ENCODE results near the gene VCP.

The VCP gene

DNA sequence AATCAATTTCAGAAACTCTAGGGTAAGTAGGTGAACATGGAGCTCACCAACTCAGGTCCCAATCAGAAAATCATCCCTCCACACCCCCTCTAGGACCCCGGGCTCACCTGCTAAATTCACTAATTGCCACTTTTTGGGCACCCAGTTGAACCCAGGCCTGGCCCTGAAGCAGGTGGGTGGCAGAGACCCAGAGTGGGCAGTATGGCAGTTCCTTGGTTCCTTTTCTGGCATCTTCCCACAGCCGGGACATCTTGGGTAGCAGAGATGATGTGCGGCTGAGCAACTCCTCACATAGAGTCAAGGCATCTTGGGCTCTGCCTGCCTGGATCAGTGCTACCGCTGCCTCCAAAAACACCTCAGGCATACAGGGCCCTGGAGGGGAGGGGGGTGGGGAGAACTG, 2.9 kb upstream of the VCP start:
- Histone ChIP-seq H3K9me3 (ENCODE audit: low read depth, low read length) (no peaks in the 10 kb centered on the region), H3K36me3 (ENCODE audit: insufficient read depth, low read length) (peaks cover 41% of the 10 kb centered on the region), H3K27ac (no peak overlapping the region), H3K4me3 (no peak overlapping the region), H3K9ac (ENCODE audit: insufficient read length) (no peak overlapping the region)
- no peak for DNase-seq (ENCODE audit: low read depth, low spot score)
- TF ChIP-seq POLR2AphosphoS5 (IDR thresholded peaks at IDR 0.05; ENCODE audit: borderline replicate concordance, low read depth, low read length) = no peak
- no peak for TF ChIP-seq EZH2 (IDR thresholded peaks at IDR 0.05)
- TF ChIP-seq FOXP2 (optimal IDR thresholded peaks at IDR 0.05; ENCODE audit: control extremely low read depth, extremely low read length, insufficient read depth) = no peak

DNA sequence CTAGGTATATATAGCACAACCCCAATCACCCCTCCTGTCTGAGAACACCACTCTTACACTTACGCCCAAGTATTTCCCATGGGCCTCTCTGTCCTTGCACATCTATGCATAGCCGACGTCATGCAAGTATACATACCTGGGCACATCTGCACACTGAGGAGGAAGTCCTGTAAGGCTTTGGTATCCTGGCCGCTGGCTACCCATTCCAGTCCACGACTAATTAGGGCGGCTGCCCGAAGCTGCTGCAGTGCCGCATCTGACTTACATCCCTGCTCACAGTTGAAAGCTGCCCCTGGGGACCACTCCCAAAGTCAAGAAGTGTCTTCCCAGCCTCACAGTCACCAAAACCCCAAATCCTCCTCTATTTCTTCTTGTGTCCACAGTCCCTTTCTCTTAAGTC, 2.4 kb upstream of the VCP start:
- Histone ChIP-seq H3K27ac (no peak overlapping the region), H3K36me3 (ENCODE audit: insufficient read depth, low read length) (peaks cover 47% of the 10 kb centered on the region), H3K9me3 (ENCODE audit: low read depth, low read length) (no peaks in the 10 kb centered on the region), H3K4me3 (no peak overlapping the region), H3K9ac (ENCODE audit: insufficient read length) (no peak overlapping the region)
- TF ChIP-seq FOXP2 (optimal IDR thresholded peaks at IDR 0.05; ENCODE audit: control extremely low read depth, extremely low read length, insufficient read depth) (no peak), EZH2 (IDR thresholded peaks at IDR 0.05) (no peak), POLR2AphosphoS5 (IDR thresholded peaks at IDR 0.05; ENCODE audit: borderline replicate concordance, low read depth, low read length) (no peak)
- DNase-seq (ENCODE audit: low read depth, low spot score) = no peak

DNA sequence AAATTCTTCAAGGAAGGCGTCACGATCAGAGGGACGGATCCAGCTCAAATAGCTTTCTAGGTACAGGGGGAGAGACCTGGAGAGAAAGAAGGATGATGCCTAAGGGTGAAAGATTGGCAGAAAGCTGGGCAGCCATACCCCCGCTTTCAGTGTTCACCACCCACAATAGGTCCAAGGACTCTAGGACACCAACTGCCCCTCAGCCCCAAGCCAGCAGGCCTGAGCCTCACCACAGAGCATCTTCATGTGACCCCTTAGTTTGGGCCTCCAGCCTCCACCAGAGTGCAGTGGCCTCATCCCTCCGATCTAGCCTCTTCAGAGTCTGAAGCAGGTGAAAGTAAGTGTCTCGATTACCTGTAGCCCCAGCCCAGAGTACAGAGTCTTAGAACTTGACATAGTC, 1.7 kb upstream of the VCP start:
- DNase-seq (ENCODE audit: low read depth, low spot score) = no peak
- Histone ChIP-seq H3K4me3 (no peak overlapping the region), H3K27ac (no peak overlapping the region), H3K36me3 (ENCODE audit: insufficient read depth, low read length) (peaks cover 50% of the 10 kb centered on the region), H3K9me3 (ENCODE audit: low read depth, low read length) (no peaks in the 10 kb centered on the region), H3K9ac (ENCODE audit: insufficient read length) (no peak overlapping the region)
- TF ChIP-seq EZH2 (IDR thresholded peaks at IDR 0.05) = no peak
- no peak for TF ChIP-seq POLR2AphosphoS5 (IDR thresholded peaks at IDR 0.05; ENCODE audit: borderline replicate concordance, low read depth, low read length)

GRCh38 chr9:35073279-35073612, 821 bp upstream of the VCP start:
- DNase-seq (ENCODE audit: low read depth, low spot score) = no peak
- Histone ChIP-seq H3K9me3 (ENCODE audit: low read depth, low read length) (no peaks in the 10 kb centered on the region), H3K9ac (ENCODE audit: insufficient read length) (no peak overlapping the region), H3K4me3 (peak overlapping the region; percentile 52; the same call in 1 of the 2 replicates), H3K36me3 (ENCODE audit: insufficient read depth, low read length) (peaks cover 59% of the 10 kb centered on the region), H3K27ac (peak overlapping the region; percentile 69)
- TF ChIP-seq FOXP2 (optimal IDR thresholded peaks at IDR 0.05; ENCODE audit: control extremely low read depth, extremely low read length, insufficient read depth) = no peak
- no peak for TF ChIP-seq POLR2AphosphoS5 (IDR thresholded peaks at IDR 0.05; ENCODE audit: borderline replicate concordance, low read depth, low read length)
- TF ChIP-seq EZH2 (IDR thresholded peaks at IDR 0.05) = no peak

DNA sequence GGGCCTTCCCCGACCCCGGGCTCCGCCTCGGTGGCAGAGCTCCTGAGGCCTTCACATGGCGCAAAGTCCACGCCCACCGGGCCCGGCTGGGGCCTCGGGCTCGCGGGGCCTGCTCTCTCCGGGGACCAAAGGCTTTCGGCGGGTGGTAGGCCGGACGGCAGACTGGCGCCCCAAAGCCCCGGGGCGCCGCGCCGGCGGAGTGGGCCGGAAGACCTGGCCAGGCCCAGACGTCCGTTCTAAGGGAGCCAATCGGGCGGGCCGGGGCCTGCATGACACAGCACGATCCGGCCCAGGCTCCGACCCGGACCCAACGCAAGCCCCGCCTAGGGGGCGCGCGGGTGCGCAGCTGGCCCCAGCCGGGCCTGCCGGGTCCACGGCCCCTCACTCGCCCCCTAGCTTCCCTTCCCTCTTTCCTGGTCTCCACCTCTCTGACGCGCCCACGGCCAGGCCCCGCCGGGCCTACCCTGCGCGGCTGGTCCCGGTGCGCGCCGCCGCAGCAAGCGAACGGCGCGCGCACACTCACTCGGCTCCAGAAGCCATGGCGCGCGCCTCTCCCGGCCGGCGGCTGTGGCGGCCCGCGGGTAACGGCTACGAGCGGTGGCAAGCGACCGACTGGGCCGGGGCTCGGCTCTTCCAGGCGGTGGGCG, 488 bp downstream of the VCP start:
- H3K4me3 ChIP-seq = peak overlapping the region; percentile 95
- H3K9ac ChIP-seq (ENCODE audit: insufficient read length) = peak overlapping the region; percentile 89
- no peak for DNase-seq (ENCODE audit: low read depth, low spot score)
- no peaks in the 10 kb centered on the region for H3K9me3 ChIP-seq (ENCODE audit: low read depth, low read length)
- peak overlapping the region; percentile 98 for H3K27ac ChIP-seq
- peaks cover 71% of the 10 kb centered on the region for H3K36me3 ChIP-seq (ENCODE audit: insufficient read depth, low read length)
- TF ChIP-seq EZH2 (IDR thresholded peaks at IDR 0.05) (no peak), POLR2AphosphoS5 (IDR thresholded peaks at IDR 0.05; ENCODE audit: borderline replicate concordance, low read depth, low read length) (no peak; the same call in 1 of the 2 replicates), FOXP2 (optimal IDR thresholded peaks at IDR 0.05; ENCODE audit: control extremely low read depth, extremely low read length, insufficient read depth) (no peak)

DNA sequence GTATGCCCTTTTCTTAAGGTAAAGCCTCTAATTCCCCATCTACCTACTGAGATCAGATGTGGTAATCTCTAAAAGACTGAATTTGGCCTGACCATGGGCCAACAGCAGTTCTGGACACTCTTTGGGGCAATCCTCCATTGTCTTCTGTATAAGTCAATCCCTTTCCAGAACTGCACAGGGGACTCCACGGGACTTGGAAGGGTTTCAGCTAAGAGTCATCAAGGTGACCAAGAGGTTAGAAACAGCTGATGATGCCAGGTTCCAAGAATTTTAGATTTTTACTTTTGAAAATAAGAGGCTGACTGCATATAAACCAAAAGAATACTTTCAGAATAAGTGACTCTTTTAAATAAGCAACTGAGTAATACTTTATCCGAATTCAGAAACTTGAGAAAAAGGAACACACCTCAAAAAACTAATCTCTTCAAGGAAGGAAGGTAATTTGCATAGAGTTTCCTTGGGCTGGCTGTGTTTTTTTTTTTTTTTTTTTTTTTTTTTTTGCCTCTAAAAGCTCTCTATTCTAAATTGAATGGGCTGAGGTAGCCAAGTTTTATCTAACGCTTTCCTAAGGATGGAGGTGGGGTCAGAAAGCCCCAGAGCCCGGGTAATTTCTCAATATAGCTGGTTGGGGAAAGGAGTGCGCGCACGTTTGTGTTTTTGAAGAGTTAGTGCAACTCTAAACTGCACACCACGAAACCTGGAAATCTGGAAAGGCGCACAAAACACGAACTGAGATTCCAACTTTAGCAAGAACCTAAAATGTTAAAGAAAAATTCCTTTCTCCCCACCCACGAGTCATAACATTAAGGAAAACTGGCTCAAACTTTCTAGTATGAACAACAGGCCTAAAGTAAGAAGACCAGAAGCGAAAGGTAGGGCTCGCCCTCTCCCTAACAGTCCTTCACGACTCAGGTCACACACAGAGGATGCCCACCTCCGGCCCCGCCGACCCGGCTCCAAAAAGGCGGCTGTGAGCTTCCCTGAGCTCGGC, 1.3 kb downstream of the VCP start:
- H3K27ac ChIP-seq = peak overlapping the region; percentile 98
- no peak for TF ChIP-seq FOXP2 (optimal IDR thresholded peaks at IDR 0.05; ENCODE audit: control extremely low read depth, extremely low read length, insufficient read depth)
- TF ChIP-seq POLR2AphosphoS5 (IDR thresholded peaks at IDR 0.05; ENCODE audit: borderline replicate concordance, low read depth, low read length) = no peak
- TF ChIP-seq EZH2 (IDR thresholded peaks at IDR 0.05) = no peak
- H3K9ac ChIP-seq (ENCODE audit: insufficient read length) = peak overlapping the region; percentile 89
- DNase-seq (ENCODE audit: low read depth, low spot score) = no peak
- peak overlapping the region; percentile 95 for H3K4me3 ChIP-seq
- no peaks in the 10 kb centered on the region for H3K9me3 ChIP-seq (ENCODE audit: low read depth, low read length)
- H3K36me3 ChIP-seq (ENCODE audit: insufficient read depth, low read length) = peaks cover 71% of the 10 kb centered on the region

DNA sequence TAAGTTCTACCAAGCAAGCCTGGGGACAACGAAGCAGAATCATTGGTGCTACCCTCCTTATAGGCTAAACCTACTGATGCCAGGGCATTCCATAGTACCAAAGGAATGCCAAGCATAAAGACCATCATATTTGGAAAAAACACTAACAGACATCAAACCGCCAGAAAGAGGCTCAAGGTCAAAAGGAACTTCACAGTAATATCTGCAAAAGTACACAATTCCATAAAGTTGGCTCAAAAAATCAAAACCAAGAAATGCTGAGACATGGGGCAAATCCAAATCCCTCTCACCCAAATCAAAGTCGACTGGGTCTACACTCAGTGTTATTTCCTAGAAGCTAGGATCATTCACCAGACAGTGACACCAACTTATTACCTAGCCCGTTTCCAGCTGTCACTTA, 3.4 kb downstream of the VCP start:
- Histone ChIP-seq H3K9ac (ENCODE audit: insufficient read length) (peak overlapping the region; percentile 51), H3K9me3 (ENCODE audit: low read depth, low read length) (no peaks in the 10 kb centered on the region), H3K27ac (no peak overlapping the region), H3K36me3 (ENCODE audit: insufficient read depth, low read length) (peaks cover 71% of the 10 kb centered on the region), H3K4me3 (no peak overlapping the region)
- TF ChIP-seq EZH2 (IDR thresholded peaks at IDR 0.05) (no peak), FOXP2 (optimal IDR thresholded peaks at IDR 0.05; ENCODE audit: control extremely low read depth, extremely low read length, insufficient read depth) (no peak), POLR2AphosphoS5 (IDR thresholded peaks at IDR 0.05; ENCODE audit: borderline replicate concordance, low read depth, low read length) (no peak)
- DNase-seq (ENCODE audit: low read depth, low spot score) = no peak

GRCh38 chr9:35067056-35067455, 5.4 kb downstream of the VCP start:
- TF ChIP-seq FOXP2 (optimal IDR thresholded peaks at IDR 0.05; ENCODE audit: control extremely low read depth, extremely low read length, insufficient read depth) (no peak), POLR2AphosphoS5 (IDR thresholded peaks at IDR 0.05; ENCODE audit: borderline replicate concordance, low read depth, low read length) (no peak), EZH2 (IDR thresholded peaks at IDR 0.05) (no peak)
- Histone ChIP-seq H3K4me3 (no peak overlapping the region), H3K9me3 (ENCODE audit: low read depth, low read length) (no peaks in the 10 kb centered on the region), H3K36me3 (ENCODE audit: insufficient read depth, low read length) (peaks cover 82% of the 10 kb centered on the region), H3K9ac (ENCODE audit: insufficient read length) (no peak overlapping the region), H3K27ac (no peak overlapping the region)
- no peak for DNase-seq (ENCODE audit: low read depth, low spot score)
